A549 (cell line): ENCODE results near the gene MGAT2.

Experiments used
- BCL3 ChIP-seq: fragments of >200 bp; sonication (Bioruptor Twin); formaldehyde crosslinking; IDR thresholded peaks from 3 replicates; pipeline ENCODE4 v1.6.1; 2016
- CEBPB ChIP-seq, 2 experiments: fragments of >200 bp in 1 of 2; sonication (Bioruptor Twin) in 1 of 2; formaldehyde crosslinking in 1 of 2; IDR thresholded peaks; 2 replicates each; pipeline ENCODE4 v1.6.1; 2012 to 2016
- CTCF ChIP-seq: fragments of >200 bp; sonication (Bioruptor Twin); formaldehyde crosslinking; IDR thresholded peaks from 3 replicates; pipeline ENCODE4 v1.5.1; 2016
- FOSL2 ChIP-seq, 2 experiments: fragments of 450-650 bp in 1 of 2; fragments of >200 bp in 1 of 2; sonication (Bioruptor Twin) in 1 of 2; formaldehyde crosslinking; IDR thresholded peaks; 2 replicates each; pipeline versions ENCODE4 v1.5.0 to v1.6.1; 2016 to 2020; ENCODE audit warnings: mild to moderate bottlenecking in 1 of 2, moderate library complexity in 1 of 2
- HOXB13 ChIP-seq: fragments of 250-450 bp; sonication (Bioruptor Pico); IDR thresholded peaks from 2 replicates; pipeline ENCODE4 v1.5.0; 2020; ENCODE audit warnings: low read depth, mild to moderate bottlenecking, moderate library complexity
- KDM1A ChIP-seq: fragments of 200-600 bp; sonication (generic); IDR thresholded peaks from 2 replicates; pipeline ENCODE4 v1.6.1; 2016; ENCODE audit warnings: low read depth, mild to moderate bottlenecking
- MAFK ChIP-seq: fragments of 450-650 bp; IDR thresholded peaks from 2 replicates; pipeline ENCODE4 v1.6.1; 2014; ENCODE audit not compliant: partially characterized antibody
- NR3C1 ChIP-seq: fragments of >200 bp; sonication (Bioruptor Twin); formaldehyde crosslinking; IDR thresholded peaks from 3 replicates; pipeline ENCODE4 v1.6.1; 2017
- POLR2A ChIP-seq: IDR thresholded peaks from 2 replicates; pipeline ENCODE4 v1.6.1; 2012; ENCODE audit warnings: mild to moderate bottlenecking, low read length
- REST ChIP-seq: fragments of 200-600 bp; sonication (generic); IDR thresholded peaks from 2 replicates; pipeline ENCODE4 v1.6.1; 2016; ENCODE audit warnings: antibody characterized with exemption, mild to moderate bottlenecking, moderate library complexity
- RFX5 ChIP-seq: fragments of 450-650 bp; IDR thresholded peaks from 2 replicates; pipeline ENCODE4 v1.7.1; 2014; ENCODE audit warnings: antibody characterized with exemption, mild to moderate bottlenecking, moderate library complexity
- TF ChIP-seq, protein P1 (sequence below): fragments of 450-650 bp; IDR thresholded peaks from 2 replicates; pipeline ENCODE4 v1.6.1; 2014; ENCODE audit warnings: antibody characterized with exemption
- TF ChIP-seq, protein P2 (sequence below): IDR thresholded peaks from 2 replicates; pipeline ENCODE4 v1.6.1; 2012

- TF ChIP-seq, protein P1, sequence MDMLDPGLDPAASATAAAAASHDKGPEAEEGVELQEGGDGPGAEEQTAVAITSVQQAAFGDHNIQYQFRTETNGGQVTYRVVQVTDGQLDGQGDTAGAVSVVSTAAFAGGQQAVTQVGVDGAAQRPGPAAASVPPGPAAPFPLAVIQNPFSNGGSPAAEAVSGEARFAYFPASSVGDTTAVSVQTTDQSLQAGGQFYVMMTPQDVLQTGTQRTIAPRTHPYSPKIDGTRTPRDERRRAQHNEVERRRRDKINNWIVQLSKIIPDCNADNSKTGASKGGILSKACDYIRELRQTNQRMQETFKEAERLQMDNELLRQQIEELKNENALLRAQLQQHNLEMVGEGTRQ = no peak
- TF ChIP-seq CTCF = no peak
- TF ChIP-seq POLR2A = no peak
- TF ChIP-seq CEBPB (IDR thresholded peaks at IDR 0.05) = no peak
- TF ChIP-seq KDM1A = no peak
- TF ChIP-seq HOXB13 (CRISPR knock-in tag) = no peak
- TF ChIP-seq REST = no peak
- no peak for TF ChIP-seq NR3C1
- TF ChIP-seq, protein P2, sequence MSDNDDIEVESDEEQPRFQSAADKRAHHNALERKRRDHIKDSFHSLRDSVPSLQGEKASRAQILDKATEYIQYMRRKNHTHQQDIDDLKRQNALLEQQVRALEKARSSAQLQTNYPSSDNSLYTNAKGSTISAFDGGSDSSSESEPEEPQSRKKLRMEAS = no peak
- TF ChIP-seq MAFK = no peak
- no peak for TF ChIP-seq FOSL2 (IDR thresholded peaks at IDR 0.05)
- TF ChIP-seq FOSL2 (CRISPR knock-in tag; IDR thresholded peaks at IDR 0.05) = no peak
- TF ChIP-seq RFX5 = no peak
- no peak for TF ChIP-seq BCL3
Observed at GRCh38 chr14:49637534-49638078, 17.0 kb downstream of the MGAT2 start.
